HEK293T (cell line): ENCODE results near the gene PECR.
"Not testable (repeated sequence)": the region's sequence is repeated elsewhere in the genome, so short reads cannot be mapped to it uniquely, and the experiment has no call there.

ENCODE experiments used
- BHLHE40 ChIP-seq: fragments of 450-650 bp; IDR thresholded peaks from 2 replicates; pipeline ENCODE4 v1.6.1; 2016; ENCODE audit warnings: mild to moderate bottlenecking, moderate library complexity, borderline replicate concordance
- FOXA1 ChIP-seq: fragments of 450-650 bp; IDR thresholded peaks from 2 replicates; pipeline ENCODE4 v1.6.1; 2016; ENCODE audit warnings: mild to moderate bottlenecking
- FOXK2 ChIP-seq: fragments of 450-650 bp; IDR thresholded peaks from 2 replicates; pipeline ENCODE4 v1.6.1; 2016; ENCODE audit warnings: mild to moderate bottlenecking
- FOXM1 ChIP-seq: fragments of 450-650 bp; IDR thresholded peaks from 2 replicates; pipeline ENCODE4 v1.6.1; 2017; ENCODE audit warnings: mild to moderate bottlenecking, borderline replicate concordance
- HDGF ChIP-seq: fragments of 450-650 bp; IDR thresholded peaks from 2 replicates; pipeline ENCODE4 v1.6.1; 2017; ENCODE audit warnings: antibody characterized with exemption, borderline replicate concordance
- L3MBTL2 ChIP-seq: fragments of 450-650 bp; conservative IDR thresholded peaks from 2 replicates; pipeline ENCODE4 v1.6.1; 2016; ENCODE audit warnings: mild to moderate bottlenecking
- LEF1 ChIP-seq: fragments of 450-650 bp; IDR thresholded peaks from 2 replicates; pipeline ENCODE4 v1.6.1; 2017; ENCODE audit warnings: mild to moderate bottlenecking, borderline replicate concordance
- NFRKB ChIP-seq: fragments of 450-650 bp; IDR thresholded peaks from 2 replicates; pipeline ENCODE4 v1.6.1; 2016; ENCODE audit warnings: mild to moderate bottlenecking, moderate library complexity
- SP1 ChIP-seq: fragments of 450-650 bp; IDR thresholded peaks from 2 replicates; pipeline ENCODE4 v1.6.1; 2017
- SUZ12 ChIP-seq: fragments of 450-650 bp; IDR thresholded peaks from 2 replicates; pipeline ENCODE4 v1.6.1; 2016; ENCODE audit warnings: mild to moderate bottlenecking
- TARDBP ChIP-seq: fragments of 450-650 bp; IDR thresholded peaks from 2 replicates; pipeline ENCODE4 v1.6.1; 2016
- TF ChIP-seq, protein P1 (sequence below): fragments of 450-650 bp; IDR thresholded peaks from 2 replicates; pipeline ENCODE4 v1.6.1; 2016

DNA sequence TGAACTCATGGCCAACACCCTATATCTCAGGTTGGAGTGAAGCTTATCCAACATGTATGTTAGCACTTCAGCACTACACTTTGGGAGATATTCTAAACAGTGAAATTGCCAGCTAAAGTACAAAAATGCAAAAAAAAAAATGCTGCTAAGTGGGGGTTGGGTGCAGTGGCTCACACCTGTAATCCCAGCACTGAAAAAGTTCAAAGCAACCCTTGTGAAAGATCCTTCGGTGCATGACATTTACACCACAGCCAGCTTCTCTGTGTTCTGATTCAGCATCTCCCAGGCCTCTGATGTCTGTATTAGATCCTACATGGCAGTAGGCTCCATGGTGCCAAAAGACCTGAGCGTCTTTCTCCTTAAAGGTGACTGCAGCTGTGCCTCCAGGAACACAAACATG, 72.4 kb downstream of the PECR start:
- not testable (repeated sequence) for TF ChIP-seq FOXK2, FOXM1, SP1, L3MBTL2, SUZ12, HDGF, NFRKB, FOXA1, LEF1, TARDBP, BHLHE40
- TF ChIP-seq, protein P1, sequence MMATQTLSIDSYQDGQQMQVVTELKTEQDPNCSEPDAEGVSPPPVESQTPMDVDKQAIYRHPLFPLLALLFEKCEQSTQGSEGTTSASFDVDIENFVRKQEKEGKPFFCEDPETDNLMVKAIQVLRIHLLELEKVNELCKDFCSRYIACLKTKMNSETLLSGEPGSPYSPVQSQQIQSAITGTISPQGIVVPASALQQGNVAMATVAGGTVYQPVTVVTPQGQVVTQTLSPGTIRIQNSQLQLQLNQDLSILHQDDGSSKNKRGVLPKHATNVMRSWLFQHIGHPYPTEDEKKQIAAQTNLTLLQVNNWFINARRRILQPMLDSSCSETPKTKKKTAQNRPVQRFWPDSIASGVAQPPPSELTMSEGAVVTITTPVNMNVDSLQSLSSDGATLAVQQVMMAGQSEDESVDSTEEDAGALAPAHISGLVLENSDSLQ: not testable (repeated sequence)
